ENCODE measurements around the gene MAP2K2.

Gene MAP2K2

DNA sequence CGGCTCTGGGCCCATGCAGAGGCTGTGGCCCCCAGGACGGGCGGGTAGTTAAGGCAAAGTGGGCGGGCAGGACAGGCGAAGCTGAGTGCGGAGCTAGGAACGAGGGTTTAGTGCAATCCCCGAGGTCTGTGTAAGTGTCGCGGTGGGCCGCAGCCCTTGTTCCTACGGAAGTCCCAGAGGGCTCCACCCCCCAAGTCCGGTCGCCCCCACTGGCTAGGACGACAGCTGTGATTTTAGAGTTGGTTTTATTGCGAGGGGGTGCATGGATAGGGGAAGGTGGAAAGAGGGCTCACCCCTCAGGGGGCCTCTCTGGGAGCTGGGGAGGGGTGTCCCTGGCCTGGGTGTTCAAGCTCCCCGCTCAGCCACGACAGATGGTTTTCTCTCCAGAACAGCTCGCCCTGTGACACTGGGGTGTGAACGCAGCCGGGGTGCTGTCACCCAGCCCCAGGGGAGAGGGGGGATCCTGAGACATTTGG is 78.9 kb downstream of the MAP2K2 start:
- no peak overlapping the region for H3K4me3 ChIP-seq (ENCODE audit: low read depth, low read length)
- no peak for DNase-seq (ENCODE audit: low read depth)
- TF ChIP-seq, protein P1, sequence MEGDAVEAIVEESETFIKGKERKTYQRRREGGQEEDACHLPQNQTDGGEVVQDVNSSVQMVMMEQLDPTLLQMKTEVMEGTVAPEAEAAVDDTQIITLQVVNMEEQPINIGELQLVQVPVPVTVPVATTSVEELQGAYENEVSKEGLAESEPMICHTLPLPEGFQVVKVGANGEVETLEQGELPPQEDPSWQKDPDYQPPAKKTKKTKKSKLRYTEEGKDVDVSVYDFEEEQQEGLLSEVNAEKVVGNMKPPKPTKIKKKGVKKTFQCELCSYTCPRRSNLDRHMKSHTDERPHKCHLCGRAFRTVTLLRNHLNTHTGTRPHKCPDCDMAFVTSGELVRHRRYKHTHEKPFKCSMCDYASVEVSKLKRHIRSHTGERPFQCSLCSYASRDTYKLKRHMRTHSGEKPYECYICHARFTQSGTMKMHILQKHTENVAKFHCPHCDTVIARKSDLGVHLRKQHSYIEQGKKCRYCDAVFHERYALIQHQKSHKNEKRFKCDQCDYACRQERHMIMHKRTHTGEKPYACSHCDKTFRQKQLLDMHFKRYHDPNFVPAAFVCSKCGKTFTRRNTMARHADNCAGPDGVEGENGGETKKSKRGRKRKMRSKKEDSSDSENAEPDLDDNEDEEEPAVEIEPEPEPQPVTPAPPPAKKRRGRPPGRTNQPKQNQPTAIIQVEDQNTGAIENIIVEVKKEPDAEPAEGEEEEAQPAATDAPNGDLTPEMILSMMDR (IDR thresholded peaks at IDR 0.05; ENCODE audit: insufficient read depth, low read depth, low read length, missing control alignments): no peak

GRCh38 chr19:4043966-4044715 is 79.8 kb downstream of the MAP2K2 start:
- TF ChIP-seq, protein P1 (IDR thresholded peaks at IDR 0.05; ENCODE audit: insufficient read depth, low read depth, low read length, missing control alignments): no peak
- no peak overlapping the region for H3K4me3 ChIP-seq (ENCODE audit: low read depth, low read length)
- DNase-seq (ENCODE audit: low read depth): no peak

GRCh38 chr19:4043401-4043800 is 80.5 kb downstream of the MAP2K2 start:
- H3K4me3 ChIP-seq (ENCODE audit: low read depth, low read length): no peak overlapping the region
- no peak for DNase-seq (ENCODE audit: low read depth)
- TF ChIP-seq, protein P1 (IDR thresholded peaks at IDR 0.05; ENCODE audit: insufficient read depth, low read depth, low read length, missing control alignments): no peak

DNA sequence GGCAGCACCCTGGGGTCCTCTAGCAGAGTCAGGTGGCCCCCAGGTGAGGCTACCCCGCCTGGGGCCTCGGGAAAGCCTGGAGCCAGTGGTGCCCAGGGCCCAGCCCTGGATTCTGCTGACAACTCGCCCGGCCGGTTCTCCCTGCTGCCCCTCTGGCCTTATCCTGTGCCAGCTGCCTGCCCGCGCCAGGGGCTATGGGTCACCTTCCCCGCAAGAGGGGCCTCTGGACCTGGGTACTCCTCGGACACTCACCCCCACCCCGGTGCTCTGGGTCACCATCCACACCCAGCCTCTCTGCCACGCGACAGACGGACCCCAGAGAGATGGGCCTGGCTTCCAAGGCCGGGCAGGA is 81.2 kb downstream of the MAP2K2 start:
- TF ChIP-seq, protein P1 (IDR thresholded peaks at IDR 0.05; ENCODE audit: insufficient read depth, low read depth, low read length, missing control alignments): no peak
- no peak for DNase-seq (ENCODE audit: low read depth)
- H3K4me3 ChIP-seq (ENCODE audit: low read depth, low read length): no peak overlapping the region

DNA sequence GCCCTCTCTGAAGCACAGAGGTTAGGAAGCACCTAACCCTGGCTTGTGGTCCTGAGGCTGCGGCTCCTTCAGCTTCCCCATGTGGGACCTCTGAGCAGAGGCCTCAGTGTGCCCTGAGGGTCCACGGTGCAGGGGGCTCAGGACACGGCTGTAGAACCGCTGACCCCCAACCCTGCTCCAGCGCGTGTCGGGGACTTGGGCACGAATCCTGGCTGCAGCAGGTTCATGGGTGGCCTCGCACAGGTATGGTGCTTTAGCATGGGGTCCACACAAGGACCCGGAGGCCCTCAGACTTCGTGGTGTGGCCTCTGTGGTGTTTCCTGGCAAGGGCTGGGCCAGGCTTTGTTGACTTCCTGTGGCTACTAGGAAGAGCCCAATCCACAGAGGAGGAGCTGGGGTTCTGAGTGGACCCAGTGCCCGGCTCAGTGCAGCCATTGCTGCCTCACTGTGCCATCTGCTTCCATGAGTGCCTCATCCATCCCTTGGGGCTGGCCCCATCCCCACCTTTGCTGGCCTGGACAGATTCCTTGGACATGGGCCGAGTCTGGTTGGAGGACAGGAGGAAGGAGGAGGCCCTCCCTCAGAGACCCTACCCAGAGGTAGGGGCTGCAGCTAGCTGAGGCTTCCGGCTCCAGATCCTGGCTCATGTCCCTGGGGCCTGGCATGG is 81.7 kb downstream of the MAP2K2 start:
- no peak for DNase-seq (ENCODE audit: low read depth)
- H3K4me3 ChIP-seq (ENCODE audit: low read depth, low read length): no peak overlapping the region
- TF ChIP-seq, protein P1 (IDR thresholded peaks at IDR 0.05; ENCODE audit: insufficient read depth, low read depth, low read length, missing control alignments): no peak
